IPS-20b (cell line): ENCODE results near the gene GLI3.

Source experiments
- H3K27ac ChIP-seq: one replicate; pipeline ENCODE4 v1.5.1; 2013; ENCODE audit warnings: low read length
- H3K27me3 ChIP-seq: 2 replicates; pipeline ENCODE4 v1.6.1; 2013; ENCODE audit warnings: mild to moderate bottlenecking, low read length, inconsistent platforms; ENCODE audit not compliant: insufficient read depth
- H3K36me3 ChIP-seq: 2 replicates; pipeline ENCODE4 v1.6.1; 2013; ENCODE audit warnings: low read depth, mild to moderate bottlenecking, inconsistent platforms, low read length, moderate library complexity; ENCODE audit not compliant: insufficient read depth
- H3K4me1 ChIP-seq: 2 replicates; pipeline ENCODE4 v1.6.1; 2013; ENCODE audit warnings: mild to moderate bottlenecking, control low read depth, inconsistent platforms, low read length, moderate library complexity; ENCODE audit not compliant: insufficient read depth
- H3K4me3 ChIP-seq: 2 replicates; pipeline ENCODE4 v1.5.1; 2013; ENCODE audit warnings: mild to moderate bottlenecking, low read length, inconsistent platforms
- H3K9ac ChIP-seq: 2 replicates; pipeline ENCODE4 v1.6.1; 2013; ENCODE audit warnings: low read depth, mild to moderate bottlenecking, inconsistent platforms, low read length, moderate library complexity
- H3K9me3 ChIP-seq: 2 replicates; pipeline ENCODE4 v1.6.1; 2013; ENCODE audit warnings: mild to moderate bottlenecking, low read depth, low read length, inconsistent platforms; ENCODE audit not compliant: insufficient read depth

GLI3 gene

GRCh38 chr7:42024537-42024936 lies 212.5 kb downstream of the GLI3 start:
- Histone ChIP-seq H3K4me3 (no peak overlapping the region), H3K4me1 (peaks cover 19% of the 10 kb centered on the region), H3K9ac (no peak overlapping the region), H3K27ac (no peak overlapping the region), H3K9me3 (no peaks in the 10 kb centered on the region), H3K36me3 (peaks cover 37% of the 10 kb centered on the region), H3K27me3 (no peaks in the 10 kb centered on the region)

DNA sequence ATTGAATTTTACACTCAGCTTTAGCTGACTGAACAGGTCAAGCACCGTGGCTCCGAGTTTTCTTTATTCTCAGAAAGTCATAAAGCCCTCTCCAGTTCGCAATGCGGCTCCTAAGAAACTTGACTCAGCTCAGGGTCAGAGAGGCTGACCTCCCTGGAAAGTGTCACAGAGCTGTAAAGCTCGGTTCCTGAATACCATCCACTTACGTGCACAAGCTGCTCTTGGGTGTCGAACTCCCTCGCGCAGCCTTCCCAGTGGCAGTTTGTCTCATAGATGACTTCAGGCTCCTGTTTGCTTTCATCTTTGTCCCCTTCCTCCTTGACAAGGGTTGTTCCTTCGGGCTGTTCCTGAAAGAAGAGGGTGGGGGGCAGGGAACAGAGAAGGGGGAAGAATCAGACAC lies 213.7 kb downstream of the GLI3 start:
- no peaks in the 10 kb centered on the region for H3K27me3 ChIP-seq
- no peaks in the 10 kb centered on the region for H3K9me3 ChIP-seq
- no peak overlapping the region for H3K9ac ChIP-seq
- no peak overlapping the region for H3K27ac ChIP-seq
- H3K4me1 ChIP-seq = peaks cover 17% of the 10 kb centered on the region
- H3K36me3 ChIP-seq = peaks cover 44% of the 10 kb centered on the region
- no peak overlapping the region for H3K4me3 ChIP-seq

DNA sequence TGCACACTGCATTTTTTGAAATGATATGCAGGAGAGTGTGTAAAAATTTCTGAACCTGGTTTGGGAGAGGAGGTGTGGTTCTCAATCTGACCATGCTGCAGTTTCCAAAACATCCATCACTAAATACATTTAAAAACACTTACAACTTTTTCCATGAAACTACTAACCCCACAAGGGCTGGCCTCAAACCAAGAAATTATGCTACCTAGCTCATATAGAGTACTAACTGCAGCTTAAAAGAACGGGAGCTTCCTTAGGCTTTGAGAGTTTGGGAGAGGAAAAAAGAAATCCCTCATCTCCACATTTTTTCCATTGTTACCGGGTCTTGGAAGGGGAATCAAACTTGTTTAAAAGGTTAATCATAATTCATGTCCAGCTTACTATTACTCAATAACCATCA lies 214.2 kb downstream of the GLI3 start:
- Histone ChIP-seq H3K4me1 (peaks cover 12% of the 10 kb centered on the region), H3K9me3 (no peaks in the 10 kb centered on the region), H3K36me3 (peaks cover 47% of the 10 kb centered on the region), H3K27me3 (no peaks in the 10 kb centered on the region; the same call in 1 of the 2 replicates), H3K27ac (no peak overlapping the region), H3K9ac (no peak overlapping the region), H3K4me3 (no peak overlapping the region)

- peaks cover 8% of the 10 kb centered on the region for H3K4me1 ChIP-seq
- no peak overlapping the region for H3K4me3 ChIP-seq
- H3K9ac ChIP-seq = no peak overlapping the region
- no peaks in the 10 kb centered on the region; the same call in 1 of the 2 replicates for H3K27me3 ChIP-seq
- no peak overlapping the region for H3K27ac ChIP-seq
- H3K36me3 ChIP-seq = peaks cover 48% of the 10 kb centered on the region
- no peaks in the 10 kb centered on the region for H3K9me3 ChIP-seq
Observed at GRCh38 chr7:42022056-42022455, 215.0 kb downstream of the GLI3 start.

- Histone ChIP-seq H3K4me1 (peaks cover 4% of the 10 kb centered on the region; the same call in 1 of the 2 replicates), H3K9me3 (no peaks in the 10 kb centered on the region), H3K4me3 (no peak overlapping the region), H3K9ac (no peak overlapping the region), H3K36me3 (peaks cover 52% of the 10 kb centered on the region), H3K27ac (no peak overlapping the region), H3K27me3 (no peaks in the 10 kb centered on the region; the same call in 1 of the 2 replicates)
Observed at GRCh38 chr7:42021631-42022030, 215.4 kb downstream of the GLI3 start.

DNA sequence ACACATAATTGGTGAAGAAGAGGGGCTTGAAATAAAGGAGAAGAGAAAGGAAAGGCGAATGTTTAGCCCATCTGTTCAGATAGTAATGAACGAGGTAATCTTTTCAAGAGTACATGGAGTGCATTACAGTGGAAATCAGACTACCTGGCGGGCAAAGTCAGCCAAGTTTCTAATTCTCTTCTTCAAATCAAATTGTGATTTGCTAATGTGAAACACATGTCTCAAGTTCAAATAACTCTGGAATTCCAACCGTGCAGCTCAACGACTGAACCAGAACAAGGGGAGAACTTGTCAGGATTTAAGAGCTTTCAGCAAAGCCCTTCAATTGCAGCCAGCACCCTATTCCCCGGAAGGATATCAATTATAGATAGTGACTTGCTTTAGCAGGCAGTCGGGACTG lies 216.9 kb downstream of the GLI3 start:
- Histone ChIP-seq H3K27me3 (no peaks in the 10 kb centered on the region; the same call in 1 of the 2 replicates), H3K4me3 (no peak overlapping the region), H3K4me1 (no peaks in the 10 kb centered on the region; the same call in 1 of the 2 replicates), H3K27ac (no peak overlapping the region), H3K36me3 (peaks cover 51% of the 10 kb centered on the region), H3K9ac (no peak overlapping the region), H3K9me3 (peaks cover 4% of the 10 kb centered on the region; the same call in 1 of the 2 replicates)

- no peaks in the 10 kb centered on the region; the same call in 1 of the 2 replicates for H3K27me3 ChIP-seq
- H3K4me1 ChIP-seq = no peaks in the 10 kb centered on the region
- H3K4me3 ChIP-seq = no peak overlapping the region
- peaks cover 8% of the 10 kb centered on the region for H3K9me3 ChIP-seq
- H3K27ac ChIP-seq = no peak overlapping the region
- H3K9ac ChIP-seq = no peak overlapping the region
- H3K36me3 ChIP-seq = peaks cover 38% of the 10 kb centered on the region
Observed at GRCh38 chr7:42017349-42017986, 219.5 kb downstream of the GLI3 start.

DNA sequence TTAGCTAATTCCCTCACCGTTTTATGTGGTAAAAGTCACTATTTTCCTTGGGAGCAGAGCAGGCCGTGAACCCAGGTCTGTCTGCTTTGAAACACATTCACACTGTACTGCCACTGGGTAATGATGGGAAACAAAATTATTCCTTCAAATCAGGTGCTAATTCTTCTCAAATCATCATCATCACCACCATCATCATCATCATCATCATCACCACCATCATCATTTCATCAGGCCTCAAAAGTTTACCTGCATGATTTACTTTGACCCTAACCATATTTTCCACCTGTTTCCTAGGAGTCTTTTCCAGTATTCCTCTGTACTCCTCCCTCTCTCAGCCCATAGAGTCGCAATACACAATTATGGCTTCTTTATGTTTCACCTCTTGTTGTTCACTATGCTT lies 220.5 kb downstream of the GLI3 start:
- H3K36me3 ChIP-seq = peaks cover 39% of the 10 kb centered on the region
- no peaks in the 10 kb centered on the region for H3K4me1 ChIP-seq
- no peaks in the 10 kb centered on the region; the same call in 1 of the 2 replicates for H3K27me3 ChIP-seq
- H3K27ac ChIP-seq = no peak overlapping the region
- peaks cover 8% of the 10 kb centered on the region for H3K9me3 ChIP-seq
- no peak overlapping the region for H3K9ac ChIP-seq
- no peak overlapping the region for H3K4me3 ChIP-seq

DNA sequence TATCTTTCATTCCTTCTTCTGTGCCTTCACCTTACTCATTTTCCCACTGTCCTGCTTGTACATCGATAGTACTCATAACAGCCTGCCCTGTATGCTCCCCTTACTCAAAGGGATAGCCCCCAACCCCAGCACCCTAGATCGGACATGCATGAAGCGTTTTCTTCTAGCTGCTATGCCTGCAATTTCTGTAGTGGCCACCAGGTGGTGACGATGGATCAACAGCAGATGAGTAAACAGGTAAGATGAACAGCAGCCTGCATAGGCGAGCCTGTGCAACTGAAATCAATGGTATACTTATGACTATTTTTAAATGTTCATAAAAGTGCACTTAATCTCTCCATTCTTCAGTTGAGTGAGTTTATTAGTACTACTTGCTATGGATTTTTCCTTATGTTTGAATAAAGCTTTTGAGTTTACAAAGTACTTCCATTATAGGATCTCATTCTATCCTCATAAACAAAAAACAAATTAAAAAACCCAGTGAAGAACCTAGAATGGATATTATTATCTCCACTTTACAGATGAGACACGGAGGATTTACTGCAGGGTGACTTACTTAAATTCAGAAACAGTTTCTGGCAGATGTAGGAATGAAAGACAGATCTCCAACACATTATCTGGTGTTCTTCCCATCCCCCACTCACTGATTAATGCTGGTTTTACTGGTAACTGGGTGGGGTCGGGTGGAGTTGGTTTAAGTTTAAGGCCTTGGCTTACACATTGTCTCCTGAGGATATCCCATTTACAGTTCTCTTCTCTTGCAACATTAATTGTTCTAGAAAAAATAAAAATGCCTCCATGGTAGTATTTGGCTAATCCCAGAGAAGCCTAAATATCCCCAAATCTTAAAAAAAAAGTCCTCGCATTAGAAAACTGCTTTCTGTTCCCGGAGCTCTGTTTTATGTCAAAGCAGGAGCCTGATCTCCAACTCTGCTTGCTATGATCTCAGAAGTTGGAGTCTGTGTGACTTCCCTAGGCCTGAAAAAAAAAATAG lies 222.1 kb downstream of the GLI3 start:
- Histone ChIP-seq H3K36me3 (peaks cover 55% of the 10 kb centered on the region), H3K27me3 (no peaks in the 10 kb centered on the region; the same call in 1 of the 2 replicates), H3K4me1 (no peaks in the 10 kb centered on the region), H3K9ac (no peak overlapping the region), H3K9me3 (peaks cover 8% of the 10 kb centered on the region), H3K4me3 (no peak overlapping the region), H3K27ac (no peak overlapping the region)

DNA sequence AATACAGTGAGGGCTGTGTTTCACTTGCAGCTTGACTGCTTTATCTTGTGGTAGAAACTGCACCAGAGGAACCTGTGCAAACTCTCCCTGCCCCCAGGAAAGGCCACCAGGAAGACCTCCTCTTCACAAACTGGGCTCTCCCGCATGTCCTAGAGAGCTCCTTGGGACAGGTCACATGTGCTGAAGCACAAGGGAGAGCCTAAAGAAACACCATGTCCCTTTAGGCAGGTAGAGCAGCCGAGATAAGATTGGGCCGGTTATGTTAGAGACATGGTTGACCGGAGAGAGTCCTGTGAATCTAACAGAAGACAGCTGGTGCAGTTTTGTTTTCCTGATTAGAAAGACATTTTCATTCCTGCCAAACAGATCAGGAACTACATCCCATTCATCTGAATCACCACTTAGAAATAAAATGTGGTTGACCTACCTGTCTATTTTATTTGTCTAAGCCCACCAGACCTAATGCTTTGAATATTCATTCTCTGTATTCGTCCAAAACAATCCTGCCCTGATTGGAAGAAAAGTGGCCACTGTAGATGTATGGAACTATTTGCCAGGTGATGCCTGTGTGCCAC lies 224.1 kb downstream of the GLI3 start:
- Histone ChIP-seq H3K36me3 (peaks cover 60% of the 10 kb centered on the region), H3K9me3 (peaks cover 8% of the 10 kb centered on the region), H3K9ac (no peak overlapping the region), H3K4me1 (no peaks in the 10 kb centered on the region), H3K27me3 (no peaks in the 10 kb centered on the region; the same call in 1 of the 2 replicates), H3K27ac (no peak overlapping the region), H3K4me3 (no peak overlapping the region)

- Histone ChIP-seq H3K9me3 (peaks cover 8% of the 10 kb centered on the region), H3K36me3 (peaks cover 60% of the 10 kb centered on the region), H3K4me1 (peaks cover 2% of the 10 kb centered on the region; the same call in 1 of the 2 replicates), H3K27me3 (no peaks in the 10 kb centered on the region), H3K4me3 (no peak overlapping the region), H3K9ac (no peak overlapping the region), H3K27ac (no peak overlapping the region)
Observed at GRCh38 chr7:42012313-42012712, 224.7 kb downstream of the GLI3 start.
